Adrenal gland (tissue), 12 donors: Measurements from ENCODE around the gene ANKFY1. TPM values are rescaled to one million over a fixed set of nuclear protein-coding genes. Genes with fewer than 3 reads are reported as not detected.

Experiments used
- DNase-seq, 7 donors: peaks; one replicate each; pipeline ENCODE4 v3.0.0-alpha.2; 2019 to 2020
- H3K27ac ChIP-seq, 5 donors: fragments of 200-600 bp; sonication (generic) in 4 of 5; 1 replicate in 3 of 5; 2 replicates in 2 of 5; pipeline versions ENCODE4 v1.5.1 to v1.8.0; 2016 to 2020; ENCODE audit warnings: mild to moderate bottlenecking in 1 of 5
- H3K27me3 ChIP-seq: fragments of 200-600 bp; 2 replicates; pipeline ENCODE4 v1.8.0; 2021
- H3K36me3 ChIP-seq, 2 donors: fragments of 200-600 bp; replicated peaks in 1 of 2; 1 replicate in 1 of 2; 2 replicates in 1 of 2; pipeline versions ENCODE4 v1.5.1 to v1.8.0; 2018 to 2022
- H3K4me1 ChIP-seq, 2 donors: fragments of 200-600 bp; replicated peaks in 1 of 2; 1 replicate in 1 of 2; 2 replicates in 1 of 2; pipeline versions ENCODE4 v1.5.1 to v1.8.0; 2018 to 2021
- H3K4me3 ChIP-seq, 4 donors: fragments of 200-600 bp; sonication (generic) in 3 of 4; one replicate each; pipeline ENCODE4 v1.5.1; 2016 to 2018
- H3K9me3 ChIP-seq, 3 donors: fragments of 200-600 bp; sonication (generic) in 1 of 3; replicated peaks in 1 of 3; 1 replicate in 2 of 3; 2 replicates in 1 of 3; pipeline versions ENCODE4 v1.5.1 to v1.8.0; 2016 to 2021
- POLR2A ChIP-seq, 2 donors: fragments of 450-650 bp; IDR thresholded peaks; one replicate each; pipeline ENCODE4 v1.6.1; 2017; ENCODE audit warnings: antibody characterized with exemption in 2 of 2, mild to moderate bottlenecking in 2 of 2, moderate library complexity in 1 of 2
- WGBS, 4 donors: extraction: QIAGEN DNeasy Blood & Tissue Kit in 2 of 4; methylation state at CpG; one replicate each; pipeline versions ENCODE4 v1.1.5 to v1.1.7; 2013 to 2017; 5-methylcytosine and 5-hydroxymethylcytosine counted together
- intact Hi-C, 2 donors: fragments of 100-400 bp; cut with DNase I; formaldehyde crosslinking; loops; one replicate each; pipeline versions ENCODE4 v1.14.1 to v1.15.0; 2022 to 2023
- polyA plus RNA-seq, 3 donors: library from polyadenylated mRNA; stranded (reverse); fragments of 200-250 nt in 2 of 3; fragments of 350-450 nt in 1 of 3; fragmentation: Illumina TruSeq in 1 of 3; extraction: RNeasy Lipid Tissue Mini Kit (QIAGEN cat#74804) in 1 of 3; gene quantifications; one replicate each; pipeline ENCODE4 v1.2.3, GENCODE V29; 2013 to 2014
- small RNA-seq, 2 donors: library from RNA; depleted of rRNA; stranded (forward); fragments of <200 nt; gene quantifications; one replicate each; pipeline ENCODE3, GENCODE V24; 2016
- total RNA-seq, 9 donors: library from RNA; depleted of rRNA in 4 of 9; stranded (reverse); fragments of >200 nt in 4 of 9; fragments of 120-200 nt in 1 of 9; fragmentation: NEBNext Ultra II Directional in 1 of 9; extraction: Animal tissue kit (Norgen Biotek cat#: 25700) in 1 of 9; gene quantifications; one replicate each; pipeline versions ENCODE4 v1.1.0 to v1.2.4, GENCODE V29; 2013 to 2023
- TF ChIP-seq, protein P1 (sequence below), 6 experiments: fragments of 450-650 bp in 4 of 6; fragments of 200-600 bp in 2 of 6; sonication (generic) in 1 of 6; IDR thresholded peaks; 1 replicate in 5 of 6; 2 replicates in 1 of 6; pipeline versions ENCODE4 v1.5.1 to v1.8.0; 2016 to 2021; ENCODE audit warnings: antibody characterized with exemption in 6 of 6, mild to moderate bottlenecking in 2 of 6, moderate library complexity in 1 of 6
- donor health status: healthy with polysubstance abuse.
- donor health status: Bipolar disorder and iron deficiency.
- donor health status: DM: yes; HTN: yes; CAD: no.
- donor health status: DM: no; HTN: no; CAD: no.
- donor health status: DM: no; HTN: no; CAD: no.
- donor health status: DM: yes; HTN: yes; CAD: no.

ANKFY1 gene
- total and polyA plus RNA-seq, 12 donors: 14.8 to 91.0 (median 46.7) TPM

DNA sequence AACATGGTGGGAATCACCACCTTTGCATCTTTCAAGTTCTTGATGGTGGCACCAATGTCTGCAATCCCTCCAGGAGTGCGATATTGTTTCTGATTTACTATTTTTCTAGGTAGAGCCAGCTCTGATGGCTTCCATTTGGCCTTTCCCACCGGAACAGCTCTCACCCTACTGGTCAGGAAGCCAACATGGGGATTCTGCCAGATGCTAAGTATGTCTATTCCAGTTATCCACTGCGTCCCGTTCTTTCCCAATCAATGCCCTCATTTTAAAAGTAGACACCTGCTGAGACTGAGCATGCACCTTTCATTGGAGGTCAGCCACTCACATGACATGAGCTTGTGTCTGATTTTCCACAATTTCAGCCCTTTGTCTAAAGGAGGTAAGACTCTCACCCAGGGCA is 144.5 kb downstream of the ANKFY1 start:
- 72 to 73% (median 73%) methylated on average over 4 of the region's 4 CpGs for WGBS, 4 donors
- TF ChIP-seq, protein P1, sequence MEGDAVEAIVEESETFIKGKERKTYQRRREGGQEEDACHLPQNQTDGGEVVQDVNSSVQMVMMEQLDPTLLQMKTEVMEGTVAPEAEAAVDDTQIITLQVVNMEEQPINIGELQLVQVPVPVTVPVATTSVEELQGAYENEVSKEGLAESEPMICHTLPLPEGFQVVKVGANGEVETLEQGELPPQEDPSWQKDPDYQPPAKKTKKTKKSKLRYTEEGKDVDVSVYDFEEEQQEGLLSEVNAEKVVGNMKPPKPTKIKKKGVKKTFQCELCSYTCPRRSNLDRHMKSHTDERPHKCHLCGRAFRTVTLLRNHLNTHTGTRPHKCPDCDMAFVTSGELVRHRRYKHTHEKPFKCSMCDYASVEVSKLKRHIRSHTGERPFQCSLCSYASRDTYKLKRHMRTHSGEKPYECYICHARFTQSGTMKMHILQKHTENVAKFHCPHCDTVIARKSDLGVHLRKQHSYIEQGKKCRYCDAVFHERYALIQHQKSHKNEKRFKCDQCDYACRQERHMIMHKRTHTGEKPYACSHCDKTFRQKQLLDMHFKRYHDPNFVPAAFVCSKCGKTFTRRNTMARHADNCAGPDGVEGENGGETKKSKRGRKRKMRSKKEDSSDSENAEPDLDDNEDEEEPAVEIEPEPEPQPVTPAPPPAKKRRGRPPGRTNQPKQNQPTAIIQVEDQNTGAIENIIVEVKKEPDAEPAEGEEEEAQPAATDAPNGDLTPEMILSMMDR (IDR thresholded peaks at IDR 0.05): no peak
- no peak for TF ChIP-seq POLR2A (IDR thresholded peaks at IDR 0.05)
- Histone ChIP-seq H3K27ac (no peak overlapping the region), H3K27me3 (no peaks in the 10 kb centered on the region), H3K4me1 (peaks cover 0 to 8% of the 10 kb centered on the region in 2 donors), H3K9me3 (no peaks in the 10 kb centered on the region), H3K36me3 (peaks cover 0 to 64% of the 10 kb centered on the region in 2 donors), H3K4me3 (no peak overlapping the region)
- intact Hi-C loops: no loop called here
- DNase-seq: no peak

DNA sequence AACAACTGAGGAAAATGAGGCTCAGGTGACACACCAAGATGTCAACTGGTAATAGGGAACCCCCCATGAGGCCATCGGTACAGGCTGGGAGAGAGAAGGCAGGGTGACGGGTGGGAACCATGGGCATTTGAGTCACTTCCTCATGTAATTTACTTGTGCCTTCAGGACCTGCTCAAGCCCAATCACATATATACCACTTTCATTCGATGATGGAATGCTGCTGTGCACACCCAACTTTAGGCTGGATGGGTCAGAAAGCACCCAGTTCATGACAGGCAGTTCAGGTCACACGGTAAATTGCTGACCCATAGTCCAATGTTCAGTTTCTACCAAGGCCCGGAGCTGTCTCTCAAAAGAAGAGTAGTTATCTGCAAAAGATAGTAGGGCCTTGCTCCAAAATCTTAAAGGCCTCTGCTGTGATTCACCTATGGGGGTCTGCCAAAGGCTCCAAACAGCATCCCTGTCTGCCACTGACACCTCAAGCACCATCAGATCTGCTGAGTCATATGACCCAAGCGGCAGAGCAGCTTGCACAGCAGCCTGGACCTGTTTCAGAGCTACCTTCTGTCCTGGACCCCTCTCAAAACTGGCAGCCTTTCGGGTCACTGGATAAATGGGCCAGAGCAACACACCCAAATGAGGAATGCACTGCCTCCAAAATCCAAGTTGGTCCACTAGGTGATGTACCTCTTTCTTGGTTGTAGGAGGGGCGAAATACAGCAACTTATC is 145.6 kb downstream of the ANKFY1 start:
- TF ChIP-seq POLR2A (IDR thresholded peaks at IDR 0.05): no peak
- TF ChIP-seq, protein P1 (IDR thresholded peaks at IDR 0.05): no peak
- 67 to 83% (median 79%) methylated on average over 8 of the region's 8 CpGs for WGBS, 4 donors
- Histone ChIP-seq H3K9me3 (no peaks in the 10 kb centered on the region), H3K27me3 (no peaks in the 10 kb centered on the region), H3K36me3 (peaks cover 0 to 69% of the 10 kb centered on the region in 2 donors), H3K27ac (peak overlapping the region in 2 of 5 donors; percentile 32 to 36), H3K4me3 (no peak overlapping the region), H3K4me1 (peaks cover 1 to 11% of the 10 kb centered on the region in 2 donors)
- intact Hi-C loops: no loop called here
- peak in 2 of 7 donors; percentile 36 to 42 for DNase-seq

DNA sequence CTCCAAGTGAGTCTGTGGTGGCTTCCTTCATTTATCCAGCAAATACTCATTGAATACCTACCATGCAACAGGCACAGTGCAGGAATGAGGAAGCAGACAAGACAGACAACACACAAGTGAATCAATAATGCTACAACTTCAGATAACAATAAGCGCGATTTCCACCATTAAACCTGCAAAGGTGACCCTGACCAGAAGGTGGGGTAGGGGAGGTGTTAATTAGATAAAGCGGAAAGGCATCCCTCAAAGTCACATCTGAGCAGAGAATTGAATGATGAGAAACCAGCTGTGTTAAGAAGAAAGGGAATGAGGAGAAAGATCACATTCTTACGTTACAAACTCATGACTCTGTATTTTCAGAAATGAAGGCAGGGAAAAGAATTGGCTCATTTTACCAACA is 147.3 kb downstream of the ANKFY1 start:
- intact Hi-C loops: no loop called here
- no peak for DNase-seq
- H3K27ac ChIP-seq: no peak overlapping the region
- peaks cover 0 to 67% of the 10 kb centered on the region in 2 donors for H3K36me3 ChIP-seq
- H3K27me3 ChIP-seq: no peaks in the 10 kb centered on the region
- no peaks in the 10 kb centered on the region for H3K9me3 ChIP-seq
- no peak for TF ChIP-seq POLR2A (IDR thresholded peaks at IDR 0.05)
- TF ChIP-seq, protein P1 (IDR thresholded peaks at IDR 0.05): no peak
- WGBS, 4 donors: 71 to 92% (median 79%) methylated on average over 4 of the region's 4 CpGs
- H3K4me1 ChIP-seq: peaks cover 8 to 19% of the 10 kb centered on the region in 2 donors
- H3K4me3 ChIP-seq: no peak overlapping the region

Small RNA genes within 50 kb of the gene (small RNA-seq; reads per million reads assigned to genes)
- 0 reads per million in 2 donors for gene RF00019

Other genes starting within 250 kb of the ANKFY1 start
- 10 to 100 TPM; 33.2 to 73.4 (median 45.0) TPM for gene ZZEF1, start 120.9 kb downstream of the ANKFY1 start, total RNA-seq
- 10 to 100 TPM; 16.9 to 22.7 (median 21.2) TPM for gene ZZEF1, start 120.9 kb downstream of the ANKFY1 start, polyA plus RNA-seq
- gene CYB5D2, start 120.8 kb downstream of the ANKFY1 start, total RNA-seq: 10 to 100 TPM; 15.8 to 67.3 (median 40.7) TPM
- 10 to 100 TPM; 23.7 to 31.5 (median 24.7) TPM for gene CYB5D2, start 120.8 kb downstream of the ANKFY1 start, polyA plus RNA-seq
- 10 to 100 TPM; 40.6 to 63.6 (median 56.1) TPM for gene UBE2G1, start 102.7 kb upstream of the ANKFY1 start, total RNA-seq
- gene UBE2G1, start 102.7 kb upstream of the ANKFY1 start, polyA plus RNA-seq: 10 to 100 TPM in 1 of 3 donors, 1 to 10 TPM in 2; 7.6 to 49.8 (median 8.1) TPM
- gene SPNS3, start 170.0 kb upstream of the ANKFY1 start, total RNA-seq: 10 to 100 TPM in 2 of 9 donors, 1 to 10 TPM in 6, under 1 TPM in 1; 0.33 to 10.5 (median 5.0) TPM
- gene SPNS3, start 170.0 kb upstream of the ANKFY1 start, polyA plus RNA-seq: 1 to 10 TPM in 2 of 3 donors, under 1 TPM in 1; 0.53 to 3.8 (median 2.6) TPM
- 10 to 100 TPM in 1 of 9 donors, 1 to 10 TPM in 8; 1.4 to 15.1 (median 7.5) TPM for gene SPNS2, start 234.9 kb upstream of the ANKFY1 start, total RNA-seq
- gene SPNS2, start 234.9 kb upstream of the ANKFY1 start, polyA plus RNA-seq: 10 to 100 TPM in 2 of 3 donors, under 1 TPM in 1; 0.90 to 25.1 (median 10.4) TPM